H1 (cell line): ENCODE data around the gene CLCA1.

Experiments
- CTCF ChIP-seq, 3 experiments: IDR thresholded peaks; 1 replicate in 2 of 3; 2 replicates in 1 of 3; pipeline versions ENCODE4 v1.5.1 to v1.6.1; 2011; ENCODE audit warnings: low read length in 3 of 3, mild to moderate bottlenecking in 3 of 3, inconsistent platforms in 2 of 3, low read depth in 1 of 3, moderate library complexity in 1 of 3; ENCODE audit not compliant: insufficient read depth in 1 of 3; ENCODE audit errors: control extremely low read depth in 1 of 3
- E2F6 ChIP-seq: IDR thresholded peaks from 2 replicates; pipeline ENCODE4 v1.6.1; 2012; ENCODE audit warnings: inconsistent platforms
- FOSL1 ChIP-seq: IDR thresholded peaks from 2 replicates; pipeline ENCODE4 v1.6.1; 2011; ENCODE audit warnings: mild to moderate bottlenecking, low read depth, low read length, moderate library complexity; ENCODE audit not compliant: insufficient read depth
- POLR2A ChIP-seq, 2 experiments: IDR thresholded peaks; 1 replicate in 1 of 2; 2 replicates in 1 of 2; pipeline ENCODE4 v1.6.1; 2011; ENCODE audit warnings: low read depth in 2 of 2, low read length in 2 of 2, mild to moderate bottlenecking in 2 of 2; ENCODE audit errors: control extremely low read depth in 1 of 2
- SUZ12 ChIP-seq: fragments of 200-600 bp; sonication (generic); IDR thresholded peaks from 2 replicates; pipeline ENCODE4 v1.6.1; 2012; ENCODE audit warnings: mild to moderate bottlenecking, inconsistent platforms, low read length, moderate library complexity, mixed read lengths
- TEAD4 ChIP-seq: IDR thresholded peaks from 2 replicates; pipeline ENCODE4 v1.6.1; 2012; ENCODE audit warnings: low read depth, low read length, inconsistent platforms, mixed read lengths

- TF ChIP-seq E2F6 (no peak), CTCF (IDR thresholded peaks at IDR 0.05; ENCODE audit: control extremely low read depth in 1 of 3, insufficient read depth in 1 of 3, low read depth in 1 of 3, low read length in 3 of 3) (no peak), SUZ12 (no peak), FOSL1 (no peak), TEAD4 (no peak), POLR2A (IDR thresholded peaks at IDR 0.05; ENCODE audit: control extremely low read depth in 1 of 2, low read depth in 2 of 2, low read length in 2 of 2) (no peak)
Measured at GRCh38 chr1:86472152-86472551, 3.4 kb downstream of the CLCA1 start.
